H9 (cell line): ENCODE results near the gene ACKR3. TPM values are rescaled to one million over a fixed set of nuclear protein-coding genes. Genes with fewer than 3 reads are reported as not detected.

Experiments used
- DNase-seq: peaks from one replicate; pipeline ENCODE4 v3.0.0-alpha.2; 2017
- H2AFZ ChIP-seq: one replicate; pipeline ENCODE4 v1.6.1; 2013; ENCODE audit warnings: mild to moderate bottlenecking, low read length, control low read depth, moderate library complexity
- H2AK5ac ChIP-seq: 2 replicates; pipeline ENCODE4 v1.6.1; 2013; ENCODE audit warnings: low read length, control low read depth, mixed read lengths; ENCODE audit not compliant: insufficient read length
- H2BK120ac ChIP-seq: one replicate; pipeline ENCODE4 v1.6.1; 2013; ENCODE audit warnings: low read depth, mild to moderate bottlenecking, low read length, control low read depth, inconsistent platforms; ENCODE audit not compliant: poor library complexity, severe bottlenecking
- H2BK12ac ChIP-seq: 2 replicates; pipeline ENCODE4 v1.6.1; 2013; ENCODE audit warnings: low read length, control low read depth, mixed read lengths, low read depth; ENCODE audit not compliant: insufficient read length
- H2BK15ac ChIP-seq: 2 replicates; pipeline ENCODE4 v1.6.1; 2013; ENCODE audit warnings: low read depth, low read length, control low read depth
- H2BK20ac ChIP-seq: one replicate; pipeline ENCODE4 v1.6.1; 2013; ENCODE audit warnings: low read depth, mild to moderate bottlenecking, low read length, control low read depth, inconsistent platforms; ENCODE audit not compliant: poor library complexity, severe bottlenecking
- H2BK5ac ChIP-seq: 2 replicates; pipeline ENCODE4 v1.6.1; 2013; ENCODE audit warnings: low read length, control low read depth, mixed read lengths; ENCODE audit not compliant: insufficient read length
- H3K14ac ChIP-seq: 2 replicates; pipeline ENCODE4 v1.6.1; 2013; ENCODE audit warnings: low read length, control low read depth; ENCODE audit not compliant: insufficient read depth
- H3K18ac ChIP-seq: 2 replicates; pipeline ENCODE4 v1.6.1; 2013; ENCODE audit warnings: low read depth, mild to moderate bottlenecking, mixed read lengths, low read length, control low read depth; ENCODE audit not compliant: insufficient read length
- H3K23ac ChIP-seq: 2 replicates; pipeline ENCODE4 v1.6.1; 2013; ENCODE audit warnings: low read length, control low read depth, mixed read lengths, low read depth; ENCODE audit not compliant: insufficient read length
- H3K23me2 ChIP-seq: 2 replicates; pipeline ENCODE4 v1.6.1; 2013; ENCODE audit warnings: low read depth, mild to moderate bottlenecking, mixed read lengths, low read length, control low read depth; ENCODE audit not compliant: insufficient read length, poor library complexity, severe bottlenecking
- H3K27ac ChIP-seq: 2 replicates; pipeline ENCODE4 v1.5.1; 2013; ENCODE audit warnings: low read length, control low read depth, mixed read lengths, low read depth; ENCODE audit not compliant: insufficient read length
- H3K27me3 ChIP-seq: 2 replicates; pipeline ENCODE4 v1.6.1; 2013; ENCODE audit warnings: low read length, control low read depth, inconsistent platforms; ENCODE audit not compliant: insufficient read depth
- H3K4ac ChIP-seq: 2 replicates; pipeline ENCODE4 v1.6.1; 2013; ENCODE audit warnings: low read depth, mild to moderate bottlenecking, control low read depth, inconsistent platforms, low read length, moderate library complexity
- H3K4me1 ChIP-seq: 2 replicates; pipeline ENCODE4 v1.6.1; 2013; ENCODE audit warnings: low read length, control low read depth, inconsistent platforms; ENCODE audit not compliant: insufficient read depth
- H3K4me2 ChIP-seq: 2 replicates; pipeline ENCODE4 v1.6.1; 2013; ENCODE audit warnings: low read length, control low read depth, mixed read lengths; ENCODE audit not compliant: insufficient read length, insufficient read depth
- H3K56ac ChIP-seq: 2 replicates; pipeline ENCODE4 v1.6.1; 2013; ENCODE audit warnings: low read depth, mild to moderate bottlenecking, mixed read lengths, low read length, control low read depth; ENCODE audit not compliant: insufficient read length
- H3K79me1 ChIP-seq: 2 replicates; pipeline ENCODE4 v1.6.1; 2013; ENCODE audit warnings: low read depth, mild to moderate bottlenecking, moderate library complexity, low read length, control low read depth, inconsistent platforms; ENCODE audit not compliant: insufficient read depth, poor library complexity, severe bottlenecking
- H3K79me2 ChIP-seq: 2 replicates; pipeline ENCODE4 v1.6.1; 2013; ENCODE audit warnings: low read length, control low read depth, inconsistent platforms; ENCODE audit not compliant: insufficient read depth
- H3K9ac ChIP-seq: 2 replicates; pipeline ENCODE4 v1.6.1; 2013; ENCODE audit warnings: low read length, control low read depth, mixed read lengths; ENCODE audit not compliant: insufficient read length; ENCODE audit errors: extremely low read depth
- H3K9me3 ChIP-seq: one replicate; pipeline ENCODE4 v1.6.1; 2013; ENCODE audit warnings: low read depth, low read length, inconsistent platforms; ENCODE audit not compliant: control insufficient read depth
- H3T11ph ChIP-seq: one replicate; pipeline ENCODE4 v1.6.1; 2013; ENCODE audit warnings: mild to moderate bottlenecking, low read length, control low read depth, inconsistent platforms
- H4K20me1 ChIP-seq: one replicate; pipeline ENCODE4 v1.6.1; 2013; ENCODE audit not compliant: control insufficient read depth, insufficient read length, insufficient read depth
- H4K5ac ChIP-seq: 2 replicates; pipeline ENCODE4 v1.6.1; 2013; ENCODE audit warnings: low read depth, mild to moderate bottlenecking, mixed read lengths, low read length, control low read depth; ENCODE audit not compliant: insufficient read length
- H4K8ac ChIP-seq: replicated peaks from 2 replicates; pipeline ENCODE4 v1.6.1; 2013; ENCODE audit warnings: low read length, control low read depth, mixed read lengths, low read depth; ENCODE audit not compliant: insufficient read length
- H4K91ac ChIP-seq: 2 replicates; pipeline ENCODE4 v1.6.1; 2013; ENCODE audit warnings: low read depth, mild to moderate bottlenecking, moderate library complexity, mixed read lengths, low read length, control low read depth; ENCODE audit not compliant: insufficient read length
- H3K27ac Mint-ChIP-seq, 3 experiments: 2 replicates in 2 of 3; 3 replicates in 1 of 3; pipeline ENCODE4 v1.8.0; 2020 to 2021; ENCODE audit warnings: mixed read lengths in 3 of 3, mild to moderate bottlenecking in 1 of 3, moderate library complexity in 1 of 3
- H3K27me3 Mint-ChIP-seq: 2 replicates; pipeline ENCODE4 v1.8.0; 2021; ENCODE audit warnings: low read depth, mild to moderate bottlenecking, moderate library complexity, mixed read lengths
- H3K36me3 Mint-ChIP-seq, 3 experiments: 2 replicates in 2 of 3; 3 replicates in 1 of 3; pipeline ENCODE4 v1.8.0; 2020 to 2021; ENCODE audit warnings: low read depth in 3 of 3, mixed read lengths in 3 of 3; ENCODE audit not compliant: insufficient read depth in 1 of 3
- H3K4me1 Mint-ChIP-seq, 2 experiments: 2 replicates each; pipeline ENCODE4 v1.8.0; 2020; ENCODE audit warnings: mixed read lengths in 2 of 2
- H3K4me3 Mint-ChIP-seq, 2 experiments: 2 replicates in 1 of 2; 3 replicates in 1 of 2; pipeline ENCODE4 v1.8.0; 2020 to 2021; ENCODE audit warnings: mild to moderate bottlenecking in 2 of 2, mixed read lengths in 2 of 2, moderate library complexity in 1 of 2
- H3K9me3 Mint-ChIP-seq, 2 experiments: 2 replicates in 1 of 2; 3 replicates in 1 of 2; pipeline ENCODE4 v1.8.0; 2020; ENCODE audit warnings: mild to moderate bottlenecking in 2 of 2, mixed read lengths in 2 of 2, moderate library complexity in 1 of 2
- CTCF ChIP-seq: fragments of 200-600 bp; sonication (generic); conservative IDR thresholded peaks from 3 replicates; pipeline ENCODE4 v1.8.0; 2021; ENCODE audit warnings: antibody characterized with exemption, mild to moderate bottlenecking
- WGBS: extraction: QIAGEN DNeasy Blood & Tissue Kit; methylation state at CpG from one replicate; pipeline ENCODE4 v1.1.7; 2013; ENCODE audit warnings: missing lambda C conversion rate, low lambda C conversion rate, mixed read lengths; ENCODE audit not compliant: insufficient read length; ENCODE audit errors: extremely low coverage; 5-methylcytosine and 5-hydroxymethylcytosine counted together
- total RNA-seq: library from RNA; stranded (reverse); gene quantifications from 2 replicates; pipeline ENCODE4 v1.2.1, GENCODE V29; 2021

ACKR3 gene
- total RNA-seq, 1 experiment from 2014 or later = 0.44 TPM

- Histone ChIP-seq H4K5ac (no peak overlapping the region), H2BK12ac (no peak overlapping the region), H3K56ac (no peak overlapping the region), H2BK15ac (no peak overlapping the region), H4K20me1 (no peaks in the 10 kb centered on the region), H3K4me2 (no peak overlapping the region), H2BK120ac (no peak overlapping the region), H3K79me1 (no peaks in the 10 kb centered on the region), H3K23ac (no peak overlapping the region), H3K23me2 (no peaks in the 10 kb centered on the region), H2BK20ac (no peak overlapping the region), H4K91ac (no peak overlapping the region), H2AK5ac (no peak overlapping the region), H3T11ph (no peak overlapping the region), H3K4ac (no peak overlapping the region), H3K4me1 (no peaks in the 10 kb centered on the region), H3K9me3 (no peaks in the 10 kb centered on the region), H3K27me3 (no peaks in the 10 kb centered on the region), H2AFZ (no peak overlapping the region), H3K79me2 (no peaks in the 10 kb centered on the region), H2BK5ac (no peak overlapping the region), H3K9ac (no peak overlapping the region), H4K8ac (no peak overlapping the region), H3K18ac (no peak overlapping the region), H3K14ac (no peak overlapping the region), H3K27ac (no peak overlapping the region)
- Mint-ChIP-seq H3K27ac (no peak overlapping the region), H3K36me3 (no peaks in the 10 kb centered on the region; a peak in 1 of 7 replicates), H3K27me3 (peaks cover 6% of the 10 kb centered on the region), H3K9me3 (peaks cover 0 to 3% of the 10 kb centered on the region in 2 experiments; a peak in 1 of 5 replicates), H3K4me1 (no peaks in the 10 kb centered on the region), H3K4me3 (no peak overlapping the region; a peak in 1 of 5 replicates)
- DNase-seq = no peak
- TF ChIP-seq CTCF = no peak
- WGBS = no CpG with 5 or more reads among the region's 6 CpGs
Measured at GRCh38 chr2:236627841-236628240, 58.2 kb downstream of the ACKR3 start.
